ENCODE results near the gene DSCAM. TPM values are rescaled to one million over a fixed set of nuclear protein-coding genes. Genes with fewer than 3 reads are reported as not detected.

The DSCAM gene
- total and polyA plus RNA-seq, 12 donors: under 0.01 to 0.11 (median 0.07) TPM; not detected in 5

DNA sequence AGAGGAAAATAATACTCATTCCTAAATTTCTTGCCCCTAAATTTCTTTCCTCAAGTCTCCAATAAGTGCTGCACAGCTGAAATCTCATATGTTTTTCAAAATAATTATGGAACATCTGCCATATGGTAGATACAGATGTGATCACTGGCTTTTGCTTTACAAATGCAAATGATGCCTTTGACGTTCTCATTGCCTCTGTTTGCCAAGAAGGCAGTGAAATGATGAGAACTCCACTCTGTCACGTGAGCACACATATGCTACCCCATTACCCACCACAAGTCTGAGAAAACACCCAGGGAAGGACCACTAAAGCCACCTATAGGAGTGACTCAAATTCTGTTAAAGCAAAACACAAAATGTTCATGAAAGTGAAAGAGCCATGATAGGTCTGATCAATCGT, 43.9 kb downstream of the DSCAM start:
- Histone ChIP-seq H3K4me3 (no peak overlapping the region), H3K4me1 (replicated peaks in 1 of 2) (no peaks in the 10 kb centered on the region), H3K9me3 (replicated peaks in 1 of 3) (peaks cover 0 to 14% (median 0%) of the 10 kb centered on the region in 3 donors), H3K27ac (no peak overlapping the region), H3K36me3 (replicated peaks in 1 of 2) (no peaks in the 10 kb centered on the region), H3K27me3 (no peaks in the 10 kb centered on the region)
- intact Hi-C loops (cut with DNase I): no loop called here
- TF ChIP-seq, protein P1, sequence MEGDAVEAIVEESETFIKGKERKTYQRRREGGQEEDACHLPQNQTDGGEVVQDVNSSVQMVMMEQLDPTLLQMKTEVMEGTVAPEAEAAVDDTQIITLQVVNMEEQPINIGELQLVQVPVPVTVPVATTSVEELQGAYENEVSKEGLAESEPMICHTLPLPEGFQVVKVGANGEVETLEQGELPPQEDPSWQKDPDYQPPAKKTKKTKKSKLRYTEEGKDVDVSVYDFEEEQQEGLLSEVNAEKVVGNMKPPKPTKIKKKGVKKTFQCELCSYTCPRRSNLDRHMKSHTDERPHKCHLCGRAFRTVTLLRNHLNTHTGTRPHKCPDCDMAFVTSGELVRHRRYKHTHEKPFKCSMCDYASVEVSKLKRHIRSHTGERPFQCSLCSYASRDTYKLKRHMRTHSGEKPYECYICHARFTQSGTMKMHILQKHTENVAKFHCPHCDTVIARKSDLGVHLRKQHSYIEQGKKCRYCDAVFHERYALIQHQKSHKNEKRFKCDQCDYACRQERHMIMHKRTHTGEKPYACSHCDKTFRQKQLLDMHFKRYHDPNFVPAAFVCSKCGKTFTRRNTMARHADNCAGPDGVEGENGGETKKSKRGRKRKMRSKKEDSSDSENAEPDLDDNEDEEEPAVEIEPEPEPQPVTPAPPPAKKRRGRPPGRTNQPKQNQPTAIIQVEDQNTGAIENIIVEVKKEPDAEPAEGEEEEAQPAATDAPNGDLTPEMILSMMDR (IDR thresholded peaks at IDR 0.05): no peak
- TF ChIP-seq POLR2A (IDR thresholded peaks at IDR 0.05): no peak
- WGBS, 4 donors: 62 to 74% (median 68%) methylated on average over 3 of the region's 3 CpGs
- DNase-seq: no peak

DNA sequence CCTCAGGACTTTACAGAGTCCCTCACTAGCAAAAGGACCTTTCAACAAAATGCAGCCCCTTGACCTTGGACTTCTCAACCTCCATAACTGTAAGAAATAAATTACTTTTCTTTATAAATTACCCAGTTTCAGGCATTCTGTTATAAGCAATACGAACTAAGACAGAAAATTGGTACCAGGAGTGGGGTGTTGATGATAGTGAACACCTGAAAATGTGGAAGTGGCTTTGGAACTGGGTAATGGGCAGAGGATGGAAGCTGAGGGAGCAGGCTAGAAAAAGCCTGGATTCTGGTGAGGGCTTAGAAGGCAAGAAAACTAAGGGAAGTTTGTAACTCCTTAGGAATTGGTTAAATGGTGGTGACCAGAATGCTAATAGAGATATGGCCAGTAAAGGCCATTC, 46.8 kb downstream of the DSCAM start:
- Histone ChIP-seq H3K4me1 (replicated peaks in 1 of 2) (no peaks in the 10 kb centered on the region), H3K4me3 (no peak overlapping the region), H3K9me3 (replicated peaks in 1 of 3) (peaks cover 0 to 14% (median 0%) of the 10 kb centered on the region in 3 donors), H3K36me3 (replicated peaks in 1 of 2) (no peaks in the 10 kb centered on the region), H3K27me3 (no peaks in the 10 kb centered on the region), H3K27ac (no peak overlapping the region)
- 60 to 78% (median 66%) methylated on average over 1 of the region's 1 CpG for WGBS, 4 donors
- no peak for TF ChIP-seq POLR2A (IDR thresholded peaks at IDR 0.05)
- TF ChIP-seq, protein P1 (IDR thresholded peaks at IDR 0.05): no peak
- intact Hi-C loops (cut with DNase I): no loop called here
- no peak for DNase-seq

DNA sequence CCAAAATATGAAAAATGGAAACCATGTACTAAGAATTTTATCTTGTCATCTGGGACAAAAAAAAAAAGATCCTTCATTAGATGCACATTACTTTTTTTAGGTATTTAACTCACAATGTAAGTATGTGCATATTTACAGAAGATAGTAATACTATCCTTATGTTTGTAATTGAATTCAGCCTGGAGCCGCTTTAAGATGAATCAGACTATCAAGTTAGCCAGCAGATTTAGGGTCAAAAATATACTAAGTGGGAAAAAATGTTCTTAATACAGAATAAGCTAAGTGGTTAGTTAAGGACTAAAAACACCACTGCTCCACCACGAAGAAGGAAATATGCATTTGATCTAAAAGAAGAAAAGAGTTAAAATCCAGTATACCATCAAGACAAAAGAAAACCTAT, 49.1 kb downstream of the DSCAM start:
- 77 to 86% (median 82%) methylated on average over 2 of the region's 2 CpGs for WGBS, 4 donors
- H3K27ac ChIP-seq: no peak overlapping the region
- no peak for TF ChIP-seq POLR2A (IDR thresholded peaks at IDR 0.05)
- TF ChIP-seq, protein P1 (IDR thresholded peaks at IDR 0.05): no peak

DNA sequence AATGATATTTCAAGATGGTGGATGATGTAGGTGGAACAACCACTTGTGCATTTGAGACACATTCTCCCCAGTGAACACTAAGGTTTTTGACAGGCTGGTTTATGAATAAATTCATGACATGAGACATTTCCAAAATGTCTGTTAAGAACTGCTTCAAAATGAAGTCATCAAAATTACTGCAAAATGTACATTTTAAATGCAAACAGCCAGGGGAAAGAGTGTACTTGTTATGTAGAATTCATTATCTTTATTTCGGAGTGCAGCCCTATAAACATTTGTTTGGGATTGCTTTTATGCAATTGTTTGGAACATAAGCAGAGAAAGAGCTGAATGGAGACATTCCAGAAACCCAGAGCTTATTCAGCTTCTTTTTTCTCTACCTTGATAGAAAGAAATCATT, 49.5 kb downstream of the DSCAM start:
- H3K4me3 ChIP-seq: no peak overlapping the region
- H3K27ac ChIP-seq: no peak overlapping the region
- no peaks in the 10 kb centered on the region for H3K4me1 ChIP-seq (replicated peaks in 1 of 2)
- H3K9me3 ChIP-seq (replicated peaks in 1 of 3): peaks cover 0 to 14% (median 0%) of the 10 kb centered on the region in 3 donors
- TF ChIP-seq, protein P1 (IDR thresholded peaks at IDR 0.05): no peak
- no peak for TF ChIP-seq POLR2A (IDR thresholded peaks at IDR 0.05)
- no peaks in the 10 kb centered on the region for H3K36me3 ChIP-seq (replicated peaks in 1 of 2)
- intact Hi-C loops (cut with DNase I): no loop called here
- no peak for DNase-seq
- 66 to 89% (median 77%) methylated on average over 1 of the region's 1 CpG for WGBS, 4 donors
- H3K27me3 ChIP-seq: no peaks in the 10 kb centered on the region

More for the DNA sequence above, 49.1 kb downstream of the DSCAM start:
- Histone ChIP-seq H3K4me3 (no peak overlapping the region), H3K4me1 (replicated peaks in 1 of 2) (no peaks in the 10 kb centered on the region), H3K36me3 (replicated peaks in 1 of 2) (no peaks in the 10 kb centered on the region), H3K27me3 (no peaks in the 10 kb centered on the region), H3K9me3 (replicated peaks in 1 of 3) (peaks cover 0 to 14% (median 0%) of the 10 kb centered on the region in 3 donors)
- intact Hi-C loops (cut with DNase I): no loop called here
- DNase-seq: no peak
